CD4-positive, CD25-positive, alpha-beta regulatory T cell (primary cell): ENCODE measurements around the gene COG8. TPM values are rescaled to one million over a fixed set of nuclear protein-coding genes. Genes with fewer than 3 reads are reported as not detected.
A peak's percentile ranks its signal among the peaks of the same experiment; 100 is the strongest.

Source experiments
- ATAC-seq, 2 donors: fragments of 150-1000 bp; cut with Tn5 transposase; one replicate each; pipeline ENCODE4 v1.10.0; 2021; ENCODE audit warnings: low read depth in 2 of 2, moderate number of reproducible peaks in 2 of 2, moderate library complexity in 1 of 2
- DNase-seq, 3 donors: peaks; one replicate each; pipeline versions ENCODE4 v3.0.0 to v3.0.0-alpha.2; 2012 to 2022; ENCODE audit warnings: mixed read lengths in 1 of 3
- H3K27ac ChIP-seq: one replicate; pipeline ENCODE4 v1.7.0; 2013; ENCODE audit warnings: mild to moderate bottlenecking, low read length; ENCODE audit not compliant: insufficient read depth, poor library complexity, severe bottlenecking
- H3K27me3 ChIP-seq: one replicate; pipeline ENCODE4 v1.7.0; 2013; ENCODE audit warnings: low read length; ENCODE audit not compliant: control insufficient read depth, insufficient read depth
- H3K36me3 ChIP-seq: one replicate; pipeline ENCODE4 v1.7.0; 2013; ENCODE audit warnings: mild to moderate bottlenecking, low read length, moderate library complexity; ENCODE audit not compliant: control insufficient read depth, insufficient read depth
- H3K4me1 ChIP-seq: 2 replicates; pipeline ENCODE4 v1.7.0; 2013; ENCODE audit warnings: mild to moderate bottlenecking, low read length; ENCODE audit not compliant: insufficient read depth, control insufficient read depth, poor library complexity, severe bottlenecking
- H3K4me3 ChIP-seq: one replicate; pipeline ENCODE4 v1.7.0; 2013; ENCODE audit warnings: low read depth, mild to moderate bottlenecking, low read length, moderate library complexity
- H3K9me3 ChIP-seq, 2 experiments: 1 replicate in 1 of 2; 2 replicates in 1 of 2; pipeline ENCODE4 v1.7.0; 2013; ENCODE audit warnings: low read length in 2 of 2, mild to moderate bottlenecking in 1 of 2, moderate library complexity in 1 of 2; ENCODE audit not compliant: control insufficient read depth in 2 of 2
- H3K27ac Mint-ChIP-seq, 3 donors: one replicate each; pipeline ENCODE4 v1.8.0; 2020 to 2022; ENCODE audit warnings: mild to moderate bottlenecking in 3 of 3, mixed read lengths in 3 of 3, moderate library complexity in 2 of 3
- H3K27me3 Mint-ChIP-seq: one replicate; pipeline ENCODE4 v1.8.0; 2022; ENCODE audit warnings: mild to moderate bottlenecking, mixed read lengths
- H3K36me3 Mint-ChIP-seq: one replicate; pipeline ENCODE4 v1.8.0; 2020; ENCODE audit warnings: mixed read lengths
- H3K4me1 Mint-ChIP-seq, 4 donors: one replicate each; pipeline ENCODE4 v1.8.0; 2020 to 2022; ENCODE audit warnings: mixed read lengths in 4 of 4, mild to moderate bottlenecking in 1 of 4
- H3K4me3 Mint-ChIP-seq, 4 donors: one replicate each; pipeline ENCODE4 v1.8.0; 2020 to 2022; ENCODE audit warnings: mild to moderate bottlenecking in 4 of 4, mixed read lengths in 4 of 4, moderate library complexity in 3 of 4
- H3K9me3 Mint-ChIP-seq, 7 donors: one replicate each; pipeline ENCODE4 v1.8.0; 2020 to 2022; ENCODE audit warnings: mixed read lengths in 7 of 7, mild to moderate bottlenecking in 3 of 7, moderate library complexity in 2 of 7
- polyA plus RNA-seq, 4 donors: library from polyadenylated mRNA; unstranded; fragments of 300-500 nt; fragmentation: Illumina TruSeq; gene quantifications; one replicate each; pipeline ENCODE4 v1.2.3, GENCODE V29; 2021
- total RNA-seq: library from RNA; stranded (reverse); gene quantifications from one replicate; pipeline ENCODE4 v1.2.3, GENCODE V29; 2022

Gene COG8
- total and polyA plus RNA-seq, 5 donors from 2014 or later, result 23.2 to 39.0 (median 36.8) TPM

DNA sequence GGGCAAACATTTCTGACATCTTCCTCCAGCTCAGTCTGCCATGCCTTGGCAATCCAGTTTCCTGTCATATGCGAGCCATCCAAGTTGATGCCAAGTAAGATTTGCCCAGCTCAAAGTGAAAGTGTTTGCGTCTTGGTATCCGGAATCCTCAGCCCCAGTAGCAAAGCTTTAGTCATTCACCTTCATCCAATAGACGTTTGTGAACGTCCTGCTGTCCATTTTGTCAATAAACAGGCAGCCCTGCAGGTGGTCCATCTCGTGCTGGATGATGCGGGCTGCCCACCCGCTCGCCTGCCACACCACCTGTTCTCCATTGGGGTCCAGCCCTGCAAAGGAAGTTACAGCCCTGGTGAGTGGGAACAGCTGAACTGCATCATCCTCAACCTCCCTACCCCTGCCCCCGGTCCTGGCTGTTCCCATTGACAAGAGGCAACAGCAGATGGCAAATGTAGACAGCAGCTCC lies 10.5 kb downstream of the COG8 start:
- Histone ChIP-seq H3K9me3 (no peaks in the 10 kb centered on the region), H3K4me3 (peak overlapping the region; percentile 53), H3K27ac (no peak overlapping the region), H3K36me3 (peaks cover 38% of the 10 kb centered on the region), H3K4me1 (peaks cover 52% of the 10 kb centered on the region), H3K27me3 (no peaks in the 10 kb centered on the region)
- H3K9me3 Mint-ChIP-seq, result no peaks in the 10 kb centered on the region
- no peak for DNase-seq
- no peak for ATAC-seq
- H3K27ac Mint-ChIP-seq, result peak overlapping the region in 2 of 3 donors; percentile 38 to 55
- no peaks in the 10 kb centered on the region for H3K27me3 Mint-ChIP-seq
- peaks cover 0 to 63% (median 20%) of the 10 kb centered on the region in 4 donors for H3K4me1 Mint-ChIP-seq
- H3K36me3 Mint-ChIP-seq, result peaks cover 8% of the 10 kb centered on the region
- peak overlapping the region; percentile 81 to 87 (median 86) for H3K4me3 Mint-ChIP-seq

- Histone ChIP-seq H3K27me3 (no peaks in the 10 kb centered on the region), H3K36me3 (peaks cover 37% of the 10 kb centered on the region), H3K9me3 (no peaks in the 10 kb centered on the region), H3K4me1 (peaks cover 52% of the 10 kb centered on the region), H3K27ac (peak overlapping the region; percentile 47), H3K4me3 (peak overlapping the region; percentile 4)
- Mint-ChIP-seq H3K4me3 (peak overlapping the region in 3 of 4 donors; percentile 47 to 87 (median 48)), H3K4me1 (peaks cover 0 to 56% (median 14%) of the 10 kb centered on the region in 4 donors), H3K27me3 (no peaks in the 10 kb centered on the region), H3K36me3 (peaks cover 5% of the 10 kb centered on the region), H3K27ac (peak overlapping the region in 1 of 3 donors; percentile 82), H3K9me3 (no peaks in the 10 kb centered on the region)
- DNase-seq (no peak), ATAC-seq (no peak)
Measured at GRCh38 chr16:69327585-69328310, 11.6 kb downstream of the COG8 start.

DNA sequence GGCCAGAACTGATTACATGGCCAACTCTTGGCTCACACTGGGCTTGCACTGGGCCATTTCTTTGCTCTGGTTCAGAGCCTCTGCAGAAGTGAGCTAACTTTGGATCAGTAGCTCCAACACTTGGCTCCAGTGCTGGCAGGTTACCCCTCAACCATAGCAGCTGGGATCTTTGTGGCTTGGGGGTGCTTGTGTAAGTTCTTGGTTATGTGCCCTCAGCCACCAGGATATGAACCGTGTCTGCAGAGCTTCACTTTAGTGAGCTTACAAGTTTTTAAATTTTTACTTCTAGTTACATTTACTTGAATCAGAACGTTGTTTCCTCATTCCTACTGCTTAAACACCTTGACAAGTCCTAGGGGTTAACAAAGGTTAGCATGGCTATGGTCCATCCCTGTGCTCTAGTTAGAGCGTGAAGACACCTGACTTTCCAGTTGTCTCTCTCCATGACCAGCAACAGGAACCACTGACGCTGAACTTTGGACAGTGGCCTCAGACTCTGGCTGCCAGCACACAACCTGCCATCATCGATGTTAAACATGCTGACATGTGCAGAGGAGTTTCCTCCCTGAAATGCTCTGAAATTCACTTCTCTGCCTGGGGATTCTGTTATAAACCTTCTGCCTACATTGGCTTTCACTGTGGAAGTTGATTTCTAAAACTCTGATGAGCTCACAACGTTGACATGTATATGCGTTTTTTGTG lies 13.0 kb downstream of the COG8 start:
- Histone ChIP-seq H3K27me3 (no peaks in the 10 kb centered on the region), H3K36me3 (peaks cover 48% of the 10 kb centered on the region), H3K4me3 (no peak overlapping the region), H3K9me3 (no peaks in the 10 kb centered on the region), H3K4me1 (peaks cover 52% of the 10 kb centered on the region), H3K27ac (no peak overlapping the region)
- H3K9me3 Mint-ChIP-seq, result no peaks in the 10 kb centered on the region
- ATAC-seq (no peak), DNase-seq (no peak)
- peaks cover 17% of the 10 kb centered on the region for H3K36me3 Mint-ChIP-seq
- H3K4me3 Mint-ChIP-seq, result peak overlapping the region in 3 of 4 donors; percentile 0 to 58 (median 4)
- peak overlapping the region in 2 of 3 donors; percentile 55 to 82 for H3K27ac Mint-ChIP-seq
- peaks cover 0 to 48% (median 12%) of the 10 kb centered on the region in 4 donors for H3K4me1 Mint-ChIP-seq
- no peaks in the 10 kb centered on the region for H3K27me3 Mint-ChIP-seq

GRCh38 chr16:69325784-69326171 lies 13.6 kb downstream of the COG8 start:
- H3K27ac Mint-ChIP-seq, result peak overlapping the region; percentile 55 to 82 (median 63)
- Histone ChIP-seq H3K36me3 (peaks cover 54% of the 10 kb centered on the region), H3K4me1 (peaks cover 47% of the 10 kb centered on the region), H3K27ac (no peak overlapping the region), H3K27me3 (no peaks in the 10 kb centered on the region), H3K4me3 (no peak overlapping the region), H3K9me3 (no peaks in the 10 kb centered on the region)
- DNase-seq (no peak), ATAC-seq (no peak)
- peak overlapping the region in 3 of 4 donors; percentile 15 to 81 (median 29) for H3K4me3 Mint-ChIP-seq
- H3K27me3 Mint-ChIP-seq, result no peaks in the 10 kb centered on the region
- no peaks in the 10 kb centered on the region for H3K9me3 Mint-ChIP-seq
- H3K4me1 Mint-ChIP-seq, result peaks cover 0 to 48% (median 12%) of the 10 kb centered on the region in 4 donors
- peaks cover 20% of the 10 kb centered on the region for H3K36me3 Mint-ChIP-seq

GRCh38 chr16:69324585-69325253 lies 14.6 kb downstream of the COG8 start:
- H3K27me3 ChIP-seq, result no peaks in the 10 kb centered on the region
- H3K4me1 ChIP-seq, result peaks cover 41% of the 10 kb centered on the region
- no peak overlapping the region for H3K4me3 ChIP-seq
- Mint-ChIP-seq H3K27me3 (no peaks in the 10 kb centered on the region), H3K4me3 (peak overlapping the region in 1 of 4 donors; percentile 38), H3K4me1 (peaks cover 0 to 48% (median 12%) of the 10 kb centered on the region in 4 donors), H3K36me3 (peaks cover 23% of the 10 kb centered on the region), H3K27ac (no peak overlapping the region), H3K9me3 (no peaks in the 10 kb centered on the region)
- peaks cover 64% of the 10 kb centered on the region for H3K36me3 ChIP-seq
- DNase-seq (no peak), ATAC-seq (no peak)
- no peaks in the 10 kb centered on the region for H3K9me3 ChIP-seq
- no peak overlapping the region for H3K27ac ChIP-seq

DNA sequence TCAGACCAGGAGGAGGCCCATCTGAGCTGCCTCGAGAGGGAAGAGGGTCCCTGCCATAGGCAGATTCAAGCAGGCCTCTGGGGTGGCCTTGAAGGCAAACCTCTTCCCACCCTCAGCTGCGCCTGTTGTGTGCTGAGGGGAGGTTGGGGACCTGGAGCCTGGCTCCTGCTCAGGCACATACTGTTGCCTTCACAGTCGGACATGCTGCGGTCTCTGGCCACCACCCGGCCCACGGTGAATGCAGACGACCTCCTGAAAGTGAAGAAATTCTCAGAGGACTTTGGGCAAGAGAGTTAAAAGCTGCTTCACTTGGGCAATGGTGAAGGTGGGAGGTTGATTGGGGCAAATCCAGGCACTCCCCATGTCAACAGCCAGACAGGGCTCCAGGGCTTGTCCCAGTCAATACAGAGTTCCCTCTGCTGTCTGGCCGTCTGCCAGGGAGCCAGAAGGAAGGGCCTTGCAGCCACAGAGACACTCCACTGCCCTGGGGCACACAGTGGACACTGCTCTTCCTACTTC lies 15.3 kb downstream of the COG8 start:
- Histone ChIP-seq H3K27me3 (no peaks in the 10 kb centered on the region), H3K4me1 (peaks cover 34% of the 10 kb centered on the region), H3K4me3 (no peak overlapping the region), H3K9me3 (no peaks in the 10 kb centered on the region), H3K27ac (no peak overlapping the region), H3K36me3 (peaks cover 71% of the 10 kb centered on the region)
- H3K27ac Mint-ChIP-seq, result no peak overlapping the region
- H3K4me1 Mint-ChIP-seq, result peaks cover 0 to 42% (median 10%) of the 10 kb centered on the region in 4 donors
- H3K36me3 Mint-ChIP-seq, result peaks cover 27% of the 10 kb centered on the region
- no peak overlapping the region for H3K4me3 Mint-ChIP-seq
- no peaks in the 10 kb centered on the region for H3K27me3 Mint-ChIP-seq
- DNase-seq (no peak), ATAC-seq (no peak)
- no peaks in the 10 kb centered on the region for H3K9me3 Mint-ChIP-seq

- Histone ChIP-seq H3K9me3 (no peaks in the 10 kb centered on the region), H3K4me1 (peaks cover 28% of the 10 kb centered on the region), H3K36me3 (peaks cover 77% of the 10 kb centered on the region), H3K27ac (no peak overlapping the region), H3K4me3 (no peak overlapping the region), H3K27me3 (no peaks in the 10 kb centered on the region)
- ATAC-seq (no peak), DNase-seq (no peak)
- Mint-ChIP-seq H3K27ac (no peak overlapping the region), H3K4me3 (no peak overlapping the region), H3K4me1 (peaks cover 0 to 35% (median 8%) of the 10 kb centered on the region in 4 donors), H3K36me3 (peaks cover 27% of the 10 kb centered on the region), H3K27me3 (no peaks in the 10 kb centered on the region), H3K9me3 (no peaks in the 10 kb centered on the region)
Measured at GRCh38 chr16:69323415-69323814, 15.9 kb downstream of the COG8 start.
